Testis (tissue), 2 donors: ENCODE measurements around the gene C22orf39.

ENCODE experiments used
- POLR2A ChIP-seq: fragments of 450-650 bp; IDR thresholded peaks from one replicate; pipeline ENCODE4 v1.6.1; 2017; ENCODE audit warnings: antibody characterized with exemption, mild to moderate bottlenecking, moderate library complexity
- TF ChIP-seq, protein P1 (sequence below), 3 experiments: fragments of 450-650 bp in 2 of 3; fragments of 200-600 bp in 1 of 3; sonication (generic) in 1 of 3; IDR thresholded peaks; one replicate each; pipeline ENCODE4 v1.5.1; 2016 to 2019; ENCODE audit warnings: antibody characterized with exemption in 3 of 3, mild to moderate bottlenecking in 2 of 3, moderate library complexity in 1 of 3

DNA sequence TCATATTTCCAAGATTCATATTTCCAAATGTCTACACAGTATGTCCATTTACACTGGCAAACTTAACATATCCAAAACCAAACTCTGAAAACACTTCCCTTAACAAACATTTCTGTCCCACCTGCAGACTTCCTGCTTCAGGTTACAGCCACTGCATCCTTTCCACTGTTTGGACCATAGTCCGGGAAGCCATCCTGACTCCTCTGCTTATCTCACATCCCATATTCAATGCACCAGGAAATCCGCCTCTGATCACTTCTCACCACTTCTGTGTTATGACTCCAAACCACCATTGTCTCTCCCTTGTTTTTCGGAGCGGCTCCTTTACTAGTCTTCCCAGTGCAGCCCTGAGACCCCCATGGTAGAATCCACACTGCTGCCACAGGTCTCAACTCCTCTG, 46.0 kb downstream of the C22orf39 start:
- TF ChIP-seq, protein P1, sequence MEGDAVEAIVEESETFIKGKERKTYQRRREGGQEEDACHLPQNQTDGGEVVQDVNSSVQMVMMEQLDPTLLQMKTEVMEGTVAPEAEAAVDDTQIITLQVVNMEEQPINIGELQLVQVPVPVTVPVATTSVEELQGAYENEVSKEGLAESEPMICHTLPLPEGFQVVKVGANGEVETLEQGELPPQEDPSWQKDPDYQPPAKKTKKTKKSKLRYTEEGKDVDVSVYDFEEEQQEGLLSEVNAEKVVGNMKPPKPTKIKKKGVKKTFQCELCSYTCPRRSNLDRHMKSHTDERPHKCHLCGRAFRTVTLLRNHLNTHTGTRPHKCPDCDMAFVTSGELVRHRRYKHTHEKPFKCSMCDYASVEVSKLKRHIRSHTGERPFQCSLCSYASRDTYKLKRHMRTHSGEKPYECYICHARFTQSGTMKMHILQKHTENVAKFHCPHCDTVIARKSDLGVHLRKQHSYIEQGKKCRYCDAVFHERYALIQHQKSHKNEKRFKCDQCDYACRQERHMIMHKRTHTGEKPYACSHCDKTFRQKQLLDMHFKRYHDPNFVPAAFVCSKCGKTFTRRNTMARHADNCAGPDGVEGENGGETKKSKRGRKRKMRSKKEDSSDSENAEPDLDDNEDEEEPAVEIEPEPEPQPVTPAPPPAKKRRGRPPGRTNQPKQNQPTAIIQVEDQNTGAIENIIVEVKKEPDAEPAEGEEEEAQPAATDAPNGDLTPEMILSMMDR (IDR thresholded peaks at IDR 0.05) = no peak
- TF ChIP-seq POLR2A = no peak
